GM19328 (cell line): ENCODE measurements around the gene CLEC16A.

ENCODE experiments used
- ATAC-seq: cut with Tn5 transposase; IDR thresholded peaks from one replicate; pipeline ENCODE4 v1.9.1; 2021; ENCODE audit warnings: mild to moderate bottlenecking, moderate library complexity; ENCODE audit not compliant: unreplicated experiment

Gene CLEC16A

DNA sequence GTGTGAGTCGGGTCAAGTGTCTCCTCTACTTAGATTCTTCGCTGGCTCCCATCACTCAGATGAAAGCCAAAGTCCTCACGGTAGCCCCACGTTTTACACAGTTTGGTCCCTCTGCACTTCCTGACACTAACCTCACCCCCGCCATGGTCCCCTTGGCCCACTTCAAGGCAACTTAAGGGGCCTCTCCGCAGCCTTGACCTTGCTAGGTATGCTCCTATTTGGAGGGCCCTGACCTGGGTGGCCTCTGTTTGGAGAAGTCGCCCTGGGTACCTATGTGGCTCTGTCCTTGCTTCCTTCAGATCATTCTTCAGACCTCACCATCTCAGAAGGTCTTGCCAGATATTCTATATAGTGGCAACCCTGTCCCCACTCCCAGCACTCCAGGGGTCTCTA, 201.5 kb downstream of the CLEC16A start:
- ATAC-seq = no peak

DNA sequence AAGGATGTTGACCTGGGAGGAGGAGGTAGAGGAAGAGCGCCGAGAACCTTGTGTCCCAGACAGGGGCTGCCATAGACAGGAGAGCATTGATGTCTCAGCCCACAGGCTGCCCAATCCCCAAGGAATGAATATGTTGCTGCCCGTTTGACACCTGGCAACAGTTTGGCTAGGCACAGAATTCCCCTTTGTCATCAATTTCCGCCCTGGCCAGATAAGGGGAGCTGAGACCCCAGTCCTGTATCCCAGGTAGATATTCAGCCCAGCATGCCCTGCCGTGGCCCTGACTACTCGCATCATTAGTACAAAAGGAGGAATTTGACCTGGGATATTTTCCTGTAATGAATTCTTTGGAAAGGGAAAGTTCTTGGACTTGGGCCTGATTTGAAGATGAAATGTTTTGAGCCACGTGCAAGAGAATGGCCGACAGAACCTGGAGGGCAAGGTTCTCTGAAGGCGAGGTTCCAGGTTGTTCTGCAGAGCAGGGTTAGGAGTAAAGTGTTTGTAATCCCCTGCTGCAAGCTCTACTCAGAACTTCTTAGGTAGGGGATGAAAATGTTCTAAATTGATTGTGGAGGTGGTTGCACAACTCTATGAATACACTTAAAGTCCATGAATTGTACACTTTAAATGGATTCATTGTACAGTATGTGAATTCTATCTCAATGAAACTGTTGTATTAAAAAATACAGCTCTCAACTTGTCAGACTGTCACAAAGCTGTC, 202.8 kb downstream of the CLEC16A start:
- no peak for ATAC-seq

DNA sequence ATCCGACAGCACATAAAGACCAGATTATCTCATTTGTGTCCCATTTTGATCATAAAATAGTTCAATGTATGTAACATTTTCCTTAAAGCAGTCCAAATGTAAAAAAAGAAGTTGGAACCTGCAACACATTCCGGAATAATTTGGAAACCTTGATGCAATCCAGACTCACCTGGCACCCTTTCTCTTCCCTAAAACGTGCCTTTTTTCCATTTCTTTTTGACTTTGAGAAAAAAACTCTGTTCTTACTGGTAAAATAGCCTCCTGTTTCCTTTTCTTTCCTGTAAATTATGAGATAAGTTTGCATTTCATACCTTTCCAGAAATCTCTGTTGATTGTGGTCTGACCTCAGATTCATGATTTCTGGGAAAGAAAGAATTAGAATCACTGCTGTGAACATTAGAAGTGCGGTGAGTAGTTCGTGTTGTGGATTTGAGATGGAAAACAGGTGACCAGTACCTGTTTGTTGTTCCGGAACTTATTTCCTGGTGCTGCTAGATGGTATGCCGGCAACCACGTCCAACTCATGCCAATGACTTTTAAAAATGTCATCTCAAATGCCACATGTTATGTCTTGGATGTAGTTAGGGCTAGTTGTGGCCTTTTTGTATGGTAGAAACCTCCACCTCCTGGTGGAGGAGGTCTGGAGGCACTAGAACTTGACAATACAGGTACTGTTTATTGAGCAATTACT, 203.5 kb downstream of the CLEC16A start:
- no peak for ATAC-seq

DNA sequence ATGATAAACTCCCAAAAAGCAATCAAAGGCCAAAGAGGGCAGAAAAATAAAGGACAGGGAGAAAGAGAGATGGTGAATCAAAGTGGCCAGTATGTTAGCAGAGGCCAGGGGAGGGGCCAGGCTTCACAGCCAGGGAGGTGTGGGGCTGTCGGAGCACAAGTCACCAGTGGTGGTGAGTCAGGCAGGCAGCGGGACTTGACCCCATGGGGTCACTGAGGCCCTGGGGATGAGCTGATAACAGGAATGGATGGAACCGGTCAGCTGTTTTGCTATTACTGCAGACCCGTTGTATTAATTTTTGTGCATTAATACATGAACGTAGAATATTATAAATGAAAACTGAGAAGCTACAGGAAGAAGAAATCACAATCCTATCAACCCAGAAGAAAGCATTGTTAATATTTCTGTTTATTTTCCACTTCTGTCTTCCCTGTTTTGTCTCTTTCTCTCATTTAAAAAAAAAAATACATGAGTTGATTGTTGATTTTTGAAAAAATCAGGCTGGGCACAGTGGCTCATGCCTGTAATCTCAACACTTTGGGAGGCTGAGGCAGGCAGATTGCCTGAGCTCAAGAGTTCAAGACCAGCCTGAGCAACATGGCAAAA, 204.8 kb downstream of the CLEC16A start:
- no peak for ATAC-seq

DNA sequence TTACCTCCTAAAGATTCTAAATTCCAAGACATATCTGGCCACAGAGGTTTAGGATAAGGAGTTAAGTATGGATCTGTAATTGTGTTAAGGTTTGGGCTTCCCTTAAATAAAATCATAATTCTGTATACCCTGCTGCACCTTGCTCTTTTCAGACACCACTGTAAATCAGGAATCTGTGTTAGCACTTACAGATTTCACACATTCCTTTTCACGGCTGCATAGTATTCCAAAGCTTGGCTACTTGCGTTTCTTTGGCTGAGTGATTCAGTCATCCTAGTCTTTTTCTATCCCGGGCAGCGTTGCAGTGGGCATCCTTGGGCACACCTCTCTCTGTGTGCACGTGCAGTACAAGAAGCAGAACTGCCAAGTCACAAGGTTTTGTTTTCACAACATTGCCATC, 205.8 kb downstream of the CLEC16A start:
- no peak for ATAC-seq

DNA sequence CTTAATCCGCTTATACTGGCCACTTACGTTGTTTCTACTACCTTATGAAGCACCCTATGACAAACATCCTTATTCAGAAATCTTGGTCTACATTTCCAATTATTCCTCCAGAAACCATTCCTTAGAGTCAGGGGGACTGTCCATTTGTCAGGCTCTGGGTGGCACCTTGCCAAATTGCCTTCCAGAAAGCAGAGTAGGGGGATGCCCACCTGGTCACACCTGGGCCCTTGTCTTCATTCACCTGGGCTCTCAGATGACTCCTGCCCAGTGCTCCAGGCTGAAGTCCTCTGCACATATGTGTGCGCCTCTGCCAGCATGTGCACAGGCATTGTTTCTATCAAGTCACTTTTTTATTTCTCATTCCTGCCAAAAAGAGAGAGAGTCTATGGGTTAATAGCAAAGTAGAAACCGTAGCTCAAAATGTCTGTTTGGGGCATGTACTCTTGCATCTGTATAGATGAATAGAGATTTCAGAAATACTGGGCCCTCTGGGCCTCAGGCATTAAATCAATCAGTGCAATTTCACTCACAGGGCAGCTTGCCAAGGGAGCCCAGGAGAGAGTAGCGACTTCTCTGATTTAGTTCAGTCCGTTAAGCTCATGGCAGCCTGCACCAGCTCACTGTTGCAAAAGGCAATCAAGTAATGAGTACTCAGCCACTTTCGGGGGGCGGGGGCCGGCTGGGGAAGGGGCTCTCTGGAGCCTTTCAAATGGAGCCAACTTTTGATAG, 207.0 kb downstream of the CLEC16A start:
- no peak for ATAC-seq

DNA sequence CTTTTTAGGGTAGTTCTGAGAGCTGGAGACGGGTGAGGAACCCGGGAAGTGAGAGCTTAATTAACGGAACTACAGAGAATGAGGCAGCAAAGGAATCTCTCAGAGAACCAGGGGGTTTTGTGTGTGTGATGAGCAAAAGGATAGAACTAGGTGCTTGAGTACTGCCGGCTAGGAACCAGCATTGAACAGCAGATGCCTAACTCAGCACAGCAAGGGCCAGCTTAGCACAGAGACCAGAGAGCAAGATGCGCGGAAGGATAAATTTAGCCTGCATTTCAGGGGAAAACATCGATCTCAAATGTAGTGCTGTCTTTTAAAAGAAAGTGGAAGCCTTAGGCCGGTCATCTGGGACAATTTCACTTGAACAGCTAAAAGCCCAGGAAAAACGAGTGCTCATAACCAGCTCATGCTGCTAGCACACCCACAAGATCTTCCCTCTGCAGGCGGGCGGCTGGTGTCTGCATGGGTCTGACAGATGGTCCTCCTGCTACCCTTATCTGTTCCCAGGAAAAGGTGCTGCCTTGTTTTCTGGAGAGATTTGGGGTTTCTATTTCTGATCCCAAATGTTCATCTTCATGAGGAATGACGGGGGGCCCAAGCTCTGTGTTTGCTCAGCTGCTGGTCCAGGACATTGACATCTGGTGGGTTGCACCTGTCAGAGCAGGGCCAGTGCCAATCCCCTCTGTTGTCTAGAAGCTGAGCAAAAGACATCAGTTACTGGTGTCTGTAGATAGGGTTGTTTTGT, 207.7 kb downstream of the CLEC16A start:
- no peak for ATAC-seq

DNA sequence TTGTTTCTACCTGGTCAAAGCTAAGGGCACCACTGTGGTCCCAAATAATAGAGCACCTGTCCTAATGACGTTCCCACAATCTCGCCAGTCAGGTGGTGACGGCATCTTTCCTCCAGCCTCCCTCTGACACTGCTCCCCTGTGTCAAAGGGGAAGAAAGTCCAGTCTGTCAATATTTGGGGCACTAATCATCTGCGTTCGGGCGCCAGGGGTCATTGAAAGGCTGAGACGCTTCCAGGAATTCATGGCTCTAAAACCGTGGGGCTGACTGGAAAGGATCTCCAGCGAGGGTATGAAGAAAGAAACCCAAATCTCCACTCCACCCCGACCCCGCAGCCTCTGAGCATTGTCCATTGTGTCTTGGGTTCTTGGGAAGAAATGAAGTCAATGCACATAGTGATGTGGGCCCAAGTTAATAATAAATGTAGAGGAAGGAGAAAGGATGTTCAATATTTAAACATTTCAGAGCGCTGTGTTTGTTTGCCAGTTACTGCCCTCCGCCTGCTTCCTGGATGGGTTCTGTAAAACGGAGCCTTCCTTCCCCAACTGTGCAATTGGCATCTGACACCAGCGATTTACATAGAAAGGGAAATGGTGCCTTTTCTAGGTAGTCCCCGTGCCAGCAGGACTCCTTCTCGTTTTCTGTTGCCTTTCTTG, 208.4 kb downstream of the CLEC16A start:
- no peak for ATAC-seq

DNA sequence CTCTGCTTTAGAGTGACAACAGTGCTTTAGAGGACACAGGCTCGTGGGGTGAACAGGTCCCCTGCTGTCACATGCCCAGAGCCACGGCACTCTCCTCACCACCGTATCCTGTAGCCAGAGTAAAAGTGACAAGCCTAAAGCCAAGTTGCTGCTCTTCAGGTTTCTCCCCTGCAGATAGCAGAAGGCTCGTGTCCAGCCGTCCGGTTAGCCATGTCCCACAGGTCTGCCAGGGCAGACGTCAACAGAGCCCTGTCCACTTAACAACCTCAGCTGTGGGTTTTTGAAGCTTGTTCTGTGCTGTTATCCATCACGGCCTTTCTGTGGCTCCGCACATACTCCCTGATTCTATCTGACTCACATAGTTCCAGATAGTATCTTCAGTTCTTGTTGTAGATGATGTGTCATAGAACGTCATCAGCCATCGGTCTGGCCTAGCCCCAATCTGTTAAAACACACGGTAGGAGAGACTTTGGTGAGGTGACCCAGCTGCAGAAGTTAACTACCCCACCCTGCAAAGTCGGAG, 211.0 kb downstream of the CLEC16A start:
- ATAC-seq = no peak

DNA sequence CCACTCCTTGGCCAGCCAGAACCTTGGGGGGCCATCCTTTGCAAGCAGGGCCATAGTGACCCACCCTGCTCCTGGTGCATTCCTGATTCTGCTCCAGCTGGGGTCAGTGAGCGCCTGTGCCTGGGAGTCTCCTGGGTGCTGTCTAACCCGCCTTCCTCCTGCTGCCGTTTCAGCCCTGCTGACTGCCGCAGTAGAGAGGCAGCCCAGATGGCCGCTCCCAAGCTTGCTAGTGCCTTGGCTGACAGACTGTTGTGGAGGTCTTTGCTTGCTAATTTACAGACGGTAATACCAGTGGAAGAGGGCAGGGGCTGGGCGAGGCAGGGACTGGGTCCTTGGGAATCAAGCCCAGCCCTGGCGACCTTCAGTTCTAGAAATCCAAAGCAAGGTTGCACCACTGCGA, 212.0 kb downstream of the CLEC16A start:
- no peak for ATAC-seq

DNA sequence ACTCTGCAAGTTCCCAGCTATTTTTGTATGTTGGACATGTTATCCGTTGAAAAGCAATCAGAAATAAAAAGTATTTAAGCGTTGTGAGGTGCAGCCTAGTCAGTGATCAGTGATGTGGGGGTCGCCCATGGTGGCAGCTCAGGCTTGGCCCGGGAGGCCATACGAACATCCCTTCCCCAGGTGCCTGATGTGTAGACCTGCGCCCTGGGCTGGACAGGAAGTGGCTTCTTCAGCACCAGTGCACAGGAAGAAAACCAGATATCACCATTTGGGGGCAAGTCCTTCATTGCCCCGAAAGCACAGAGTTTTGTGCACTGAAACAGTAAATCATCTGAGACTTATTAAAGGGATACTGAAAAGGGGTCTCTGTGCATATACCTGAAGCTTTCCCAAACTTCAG, 212.8 kb downstream of the CLEC16A start:
- no peak for ATAC-seq

DNA sequence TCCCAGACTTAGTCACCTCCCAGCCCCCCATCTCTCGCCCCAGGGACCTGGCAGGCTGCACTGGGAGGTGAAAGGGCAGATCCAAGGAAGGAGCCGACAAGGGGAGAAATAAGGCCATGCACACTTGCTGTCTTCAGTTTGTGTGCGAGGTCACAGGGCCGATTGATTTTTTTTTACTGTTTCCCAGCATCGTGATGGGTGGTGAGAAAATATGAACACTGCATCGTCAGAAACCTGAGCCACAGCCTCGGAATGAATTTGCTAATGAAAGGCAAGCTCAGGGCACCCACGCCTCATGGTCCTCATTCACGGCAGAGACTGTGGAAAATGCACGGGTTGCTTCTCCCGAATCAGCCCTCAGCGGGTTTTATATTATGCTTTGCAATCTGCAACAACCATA, 213.7 kb downstream of the CLEC16A start:
- no peak for ATAC-seq

DNA sequence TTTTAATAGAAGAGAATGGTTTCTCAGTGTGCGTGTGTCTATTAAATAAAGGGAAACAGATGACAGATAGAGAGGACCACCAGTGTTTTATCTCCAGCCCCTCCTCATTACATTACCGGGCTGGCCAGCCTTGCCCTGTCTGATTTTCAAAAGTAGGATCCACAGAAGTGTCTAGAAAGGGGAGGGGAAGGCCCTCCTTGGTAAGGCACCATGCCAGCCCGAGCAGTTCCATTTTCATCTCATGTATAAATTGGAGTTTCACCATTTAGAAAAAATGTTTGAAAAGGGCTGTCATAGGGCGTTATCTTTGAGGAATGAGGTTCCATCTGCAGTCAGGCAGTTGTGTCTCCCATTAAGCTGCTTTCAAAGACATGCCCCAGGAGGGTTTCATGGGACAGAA, 214.9 kb downstream of the CLEC16A start:
- no peak for ATAC-seq

DNA sequence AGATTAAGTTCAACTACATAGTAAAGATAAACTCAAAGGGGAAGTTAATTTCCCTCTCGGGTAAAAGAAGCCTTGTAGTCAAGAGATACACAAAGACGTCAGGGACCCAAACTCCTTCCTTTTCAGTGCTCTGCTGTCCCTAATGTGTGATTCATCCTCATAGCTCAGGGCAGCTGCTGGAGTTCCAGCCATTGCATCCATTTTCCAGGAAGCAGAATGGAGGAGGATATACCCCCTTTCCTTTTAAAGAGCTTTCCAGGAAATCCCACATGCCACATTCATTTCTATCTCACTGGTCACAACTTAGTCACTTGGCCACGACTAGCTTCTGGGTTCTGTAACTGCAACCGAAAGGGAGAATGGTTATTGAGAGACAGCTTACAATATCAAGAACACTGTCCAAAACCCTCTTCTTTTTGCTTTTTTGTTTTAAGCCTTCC, 216.3 kb downstream of the CLEC16A start:
- no peak for ATAC-seq

DNA sequence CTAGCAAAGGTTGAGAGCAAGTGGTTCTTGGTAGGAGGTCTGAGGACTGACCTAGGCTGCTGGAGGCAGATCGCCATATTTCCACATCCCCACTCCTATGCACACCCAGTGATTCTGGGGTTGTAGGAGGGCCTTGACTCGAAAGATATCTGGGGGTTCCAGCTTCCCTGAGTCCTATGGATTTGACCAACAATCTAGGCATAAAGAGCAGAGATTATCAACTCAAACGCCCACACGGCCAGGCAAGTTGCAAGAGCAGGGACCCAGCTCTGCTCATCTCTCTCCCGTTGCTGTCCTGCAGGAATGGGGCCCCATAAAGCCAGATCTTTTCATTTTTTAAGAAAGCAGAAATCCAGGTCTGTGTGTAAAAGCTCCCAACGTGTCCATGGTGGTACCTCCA, 217.1 kb downstream of the CLEC16A start:
- ATAC-seq = no peak

DNA sequence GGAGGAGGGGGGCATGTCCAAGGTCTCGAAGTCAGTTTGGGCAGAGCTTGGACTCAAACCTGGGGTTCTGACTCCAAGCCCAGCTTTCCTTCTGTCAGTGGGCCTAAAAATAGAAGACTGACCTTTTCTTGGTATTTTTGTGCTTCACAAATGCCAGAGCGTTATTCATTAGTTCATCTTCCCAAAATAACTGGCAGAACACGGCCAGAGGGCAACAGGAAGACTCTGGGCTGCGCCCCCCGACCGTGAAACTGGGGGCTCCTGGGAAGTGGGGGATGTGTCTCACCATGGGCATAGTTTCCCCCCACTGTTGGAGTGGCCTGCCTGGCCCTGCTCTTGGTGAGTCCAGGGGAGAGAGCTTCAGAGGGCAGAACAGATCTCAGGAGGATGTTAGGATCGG, 217.6 kb downstream of the CLEC16A start:
- ATAC-seq = no peak

DNA sequence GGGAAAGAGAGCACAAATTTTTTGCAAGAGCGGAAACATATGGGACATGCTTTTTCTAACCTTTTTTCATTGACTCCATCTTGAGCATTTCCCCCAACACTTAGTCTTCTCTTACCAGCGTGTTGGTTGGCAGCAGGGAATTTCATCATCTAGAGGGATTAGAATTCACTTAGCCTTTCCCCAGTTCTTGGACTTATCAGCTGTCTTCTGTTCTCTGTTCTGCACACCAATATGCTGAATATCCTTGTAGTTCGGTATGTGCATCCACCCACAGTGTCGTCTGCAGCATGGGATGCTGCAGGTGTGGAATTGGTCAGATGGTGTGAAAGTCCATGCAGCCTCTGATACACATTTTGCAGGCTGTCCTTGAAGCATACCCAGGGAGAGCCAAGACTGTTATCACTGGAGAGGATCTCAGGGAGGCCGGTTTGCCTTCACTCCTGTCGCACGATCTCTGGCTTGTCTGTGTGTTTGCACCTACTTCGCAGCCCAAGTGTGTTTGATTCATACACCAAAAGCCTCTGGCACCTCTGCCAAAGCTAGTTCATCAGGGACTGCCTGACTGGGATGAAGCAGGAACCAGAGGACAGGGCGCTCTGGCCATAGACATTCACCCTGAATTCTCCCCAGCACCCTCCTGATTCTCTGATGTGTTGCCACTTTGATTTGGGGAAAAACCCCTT, 218.4 kb downstream of the CLEC16A start:
- ATAC-seq = no peak

DNA sequence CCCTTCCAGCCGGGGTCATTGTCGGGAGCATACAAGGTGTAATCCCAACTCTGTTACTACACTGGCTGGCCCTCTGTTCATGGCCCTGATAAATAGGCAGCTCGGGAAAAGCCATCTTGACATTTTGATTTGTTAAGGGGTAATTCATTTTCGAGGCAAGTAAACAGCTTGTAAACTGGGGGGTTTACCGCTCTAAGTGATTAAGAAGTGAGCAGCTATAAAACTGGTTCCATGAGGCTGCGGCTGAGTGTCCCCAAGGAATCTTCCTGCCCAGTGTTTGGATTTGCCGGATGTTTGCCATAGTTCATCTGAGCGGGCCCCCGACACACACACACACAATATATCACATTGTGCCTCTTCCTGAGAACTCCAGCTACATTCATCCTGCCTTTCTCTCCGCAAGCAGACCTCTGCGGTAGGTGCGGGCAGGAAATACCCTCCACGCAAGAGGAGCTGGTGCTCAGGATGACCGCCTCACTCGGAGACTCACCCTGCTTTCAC, 219.4 kb downstream of the CLEC16A start:
- ATAC-seq = no peak

DNA sequence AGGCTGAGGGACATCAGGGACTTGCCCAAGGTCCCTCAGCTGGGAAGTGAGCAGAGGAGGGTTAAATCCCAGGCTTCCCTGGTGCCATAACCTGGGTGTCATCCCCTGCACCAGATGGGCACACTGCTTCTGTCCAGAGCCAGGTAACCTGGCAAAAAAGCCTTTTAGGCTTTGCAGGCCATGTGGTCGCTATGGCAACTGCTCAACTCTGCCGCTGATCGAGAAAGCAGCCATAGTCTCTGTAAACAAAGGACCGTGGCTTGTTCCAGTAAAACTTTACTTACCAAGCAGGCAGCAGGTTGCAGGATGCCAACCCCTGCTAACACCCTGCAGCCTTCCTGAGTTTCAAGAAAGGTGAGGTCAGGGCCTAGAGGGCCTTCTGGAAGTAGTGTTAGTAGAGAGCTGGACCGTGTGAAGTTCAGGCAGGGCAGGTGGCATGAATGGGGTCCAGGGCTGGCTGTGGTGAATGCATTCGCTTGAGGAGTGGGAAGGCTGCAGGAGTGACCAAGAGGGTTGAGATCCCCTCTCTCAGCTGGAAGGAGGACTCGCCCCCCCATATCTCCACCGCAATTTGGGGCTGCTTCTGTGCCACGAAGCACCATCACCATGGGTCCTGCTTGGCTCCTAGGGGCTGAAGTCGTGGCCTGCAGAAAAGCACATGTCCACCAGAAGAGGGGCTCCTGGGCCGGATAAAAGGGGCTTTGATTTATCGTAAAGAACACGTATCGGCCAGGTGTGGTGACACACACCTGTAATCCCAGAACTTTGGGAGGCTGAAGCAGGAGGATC, 220.3 kb downstream of the CLEC16A start:
- no peak for ATAC-seq
